ENCODE results near the gene PADI1. TPM values are rescaled to one million over a fixed set of nuclear protein-coding genes. Genes with fewer than 3 reads are reported as not detected.

PADI1 gene
- total and polyA plus RNA-seq, 8 donors: 0.37 to 98.2 TPM; not detected in 6

GRCh38 chr1:17176306-17177061 lies 28.4 kb upstream of the PADI1 start:
- no peaks in the 10 kb centered on the region for H3K4me1 ChIP-seq
- intact Hi-C loops (cut with DNase I; ENCODE audit: low total_unique reads): no loop called here
- no peaks in the 10 kb centered on the region for H3K9me3 ChIP-seq
- DNase-seq: no peak
- WGBS, 5 donors: 76 to 91% (median 79%) methylated on average over 6 of the region's 6 CpGs
- H3K27ac ChIP-seq: no peak overlapping the region
- peaks cover 0 to 17% (median 0%) of the 10 kb centered on the region in 3 donors for H3K27me3 ChIP-seq
- no peak overlapping the region for H3K4me3 ChIP-seq
- TF ChIP-seq EP300 (IDR thresholded peaks at IDR 0.05): no peak
- no peak for TF ChIP-seq POLR2A (IDR thresholded peaks at IDR 0.05)
- no peak for TF ChIP-seq CTCF (IDR thresholded peaks at IDR 0.05)
- no peak for TF ChIP-seq POLR2AphosphoS5 (IDR thresholded peaks at IDR 0.05)
- no peaks in the 10 kb centered on the region for H3K36me3 ChIP-seq

DNA sequence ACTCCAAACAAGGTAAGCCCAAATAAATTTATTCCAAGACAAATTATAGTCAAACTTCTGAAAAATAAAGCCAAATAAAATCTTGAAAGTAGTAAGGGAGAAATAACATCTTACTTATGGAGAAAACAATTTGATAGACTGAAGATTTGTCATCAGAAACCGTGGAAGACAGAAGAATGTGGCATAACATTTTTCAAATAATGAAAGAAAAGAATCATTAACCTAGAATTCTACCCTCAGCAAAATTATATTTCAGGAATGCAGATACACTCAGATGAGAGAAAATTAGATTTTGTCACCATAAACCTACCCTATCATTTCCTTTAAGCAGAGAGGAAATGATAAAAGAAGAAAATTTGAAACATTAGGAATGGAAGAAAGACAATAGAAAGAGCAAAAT lies 27.3 kb upstream of the PADI1 start:
- no peak for DNase-seq
- Histone ChIP-seq H3K27me3 (peaks cover 0 to 23% (median 0%) of the 10 kb centered on the region in 3 donors), H3K4me3 (no peak overlapping the region), H3K36me3 (no peaks in the 10 kb centered on the region), H3K9me3 (no peaks in the 10 kb centered on the region), H3K4me1 (no peaks in the 10 kb centered on the region), H3K27ac (no peak overlapping the region)
- TF ChIP-seq POLR2A (IDR thresholded peaks at IDR 0.05) (no peak), CTCF (IDR thresholded peaks at IDR 0.05) (no peak), EP300 (IDR thresholded peaks at IDR 0.05) (no peak), POLR2AphosphoS5 (IDR thresholded peaks at IDR 0.05) (no peak)
- 47 to 66% (median 63%) methylated on average over 1 of the region's 1 CpG for WGBS, 5 donors
- intact Hi-C loops (cut with DNase I; ENCODE audit: low total_unique reads): no loop called here

DNA sequence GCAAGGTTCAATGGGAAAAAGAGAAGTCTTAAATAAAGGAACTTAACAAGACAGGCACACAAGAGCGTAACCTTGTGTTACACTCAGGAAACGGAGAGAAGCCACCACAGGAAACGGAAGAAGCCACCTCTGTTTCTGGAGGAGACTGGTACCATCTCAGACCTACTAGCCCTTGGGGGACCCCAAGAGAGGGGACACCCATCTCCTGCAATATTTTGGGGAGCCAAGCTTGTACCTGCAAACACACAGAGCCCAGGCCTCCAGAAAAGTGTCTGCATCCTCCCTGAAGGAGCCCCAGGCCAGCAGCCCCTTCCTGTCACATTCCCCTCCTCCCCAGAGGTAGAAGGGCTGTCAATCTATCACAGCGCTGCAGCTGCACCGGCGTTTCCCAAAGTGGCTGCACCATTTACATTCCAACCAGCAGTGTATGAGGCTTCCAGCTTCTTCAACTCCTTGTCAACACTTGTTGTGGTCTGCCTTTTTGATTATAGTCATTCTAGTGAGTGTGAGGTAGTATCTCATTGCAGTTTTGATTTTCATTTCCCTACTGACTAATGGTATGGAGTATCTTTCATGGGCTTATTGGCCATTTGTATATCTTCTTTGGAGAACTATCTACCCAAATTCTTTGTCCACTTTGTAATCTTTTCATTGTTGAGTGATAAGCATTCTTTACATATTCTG lies 23.0 kb upstream of the PADI1 start:
- WGBS, 5 donors: 34 to 48% (median 37%) methylated on average over 6 of the region's 6 CpGs
- Histone ChIP-seq H3K27me3 (peaks cover 0 to 34% (median 0%) of the 10 kb centered on the region in 3 donors), H3K4me1 (no peaks in the 10 kb centered on the region), H3K27ac (no peak overlapping the region), H3K36me3 (no peaks in the 10 kb centered on the region), H3K4me3 (no peak overlapping the region), H3K9me3 (no peaks in the 10 kb centered on the region)
- no peak for DNase-seq
- TF ChIP-seq EP300 (IDR thresholded peaks at IDR 0.05) (no peak), CTCF (IDR thresholded peaks at IDR 0.05) (no peak), POLR2AphosphoS5 (IDR thresholded peaks at IDR 0.05) (no peak), POLR2A (IDR thresholded peaks at IDR 0.05) (no peak)
- intact Hi-C loops (cut with DNase I; ENCODE audit: low total_unique reads): no loop called here

DNA sequence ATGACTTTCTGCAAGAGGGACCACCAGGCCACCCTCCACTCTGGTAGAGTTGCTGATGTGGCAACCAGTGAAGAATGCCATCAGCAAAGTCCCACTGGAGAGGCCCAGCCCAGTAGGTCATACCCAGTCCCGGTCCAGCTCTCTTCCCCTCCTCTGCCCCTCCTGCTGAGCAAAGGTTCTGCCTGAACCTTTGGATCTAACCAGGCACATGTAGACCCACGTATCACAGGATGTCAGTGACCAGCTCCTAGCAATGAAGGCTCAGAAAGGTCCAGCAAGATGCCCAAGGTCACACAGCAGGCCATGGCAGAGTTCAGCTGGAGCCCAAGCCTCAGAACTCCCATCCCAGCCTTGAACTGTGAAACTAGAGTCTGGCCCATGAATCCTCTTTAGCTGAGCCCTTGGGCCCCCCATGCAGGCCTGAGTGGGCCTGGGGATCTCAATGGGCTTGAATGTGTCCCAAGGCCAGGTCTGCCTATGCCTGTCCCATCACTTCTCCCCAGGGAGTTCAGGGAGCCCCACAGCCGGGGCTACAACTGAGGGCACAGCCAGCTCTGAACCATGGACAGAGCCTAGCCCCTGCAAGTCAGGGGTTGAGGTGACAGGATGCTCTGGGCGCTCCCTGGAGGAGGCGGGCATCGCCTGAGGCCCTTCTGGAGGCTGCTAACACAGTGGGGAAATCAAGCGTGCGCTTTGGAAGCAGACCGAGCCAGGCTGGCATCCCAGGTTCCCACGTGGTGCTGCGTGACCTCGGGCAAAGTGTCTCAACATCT lies 21.4 kb upstream of the PADI1 start:
- WGBS, 5 donors: 82 to 98% (median 88%) methylated on average over 10 to 12 of the region's 12 CpGs
- intact Hi-C loops (cut with DNase I; ENCODE audit: low total_unique reads): no loop called here

More for the DNA sequence above, 21.4 kb upstream of the PADI1 start:
- Histone ChIP-seq H3K4me1 (no peaks in the 10 kb centered on the region), H3K4me3 (no peak overlapping the region), H3K27ac (no peak overlapping the region), H3K27me3 (peaks cover 0 to 34% (median 0%) of the 10 kb centered on the region in 3 donors), H3K9me3 (peaks cover 0 to 6% (median 2%) of the 10 kb centered on the region in 4 donors), H3K36me3 (no peaks in the 10 kb centered on the region)
- DNase-seq: peak in 1 of 2 donors; percentile 0
- TF ChIP-seq CTCF (IDR thresholded peaks at IDR 0.05) (no peak), POLR2AphosphoS5 (IDR thresholded peaks at IDR 0.05) (no peak), POLR2A (IDR thresholded peaks at IDR 0.05) (no peak), EP300 (IDR thresholded peaks at IDR 0.05) (no peak)
